SK-N-MC (cell line): ENCODE data around the gene KRTAP17-1.
"Not testable (repeated sequence)": the region's sequence is repeated elsewhere in the genome, so short reads cannot be mapped to it uniquely, and the experiment has no call there.

ENCODE experiments used
- DNase-seq: peaks from one replicate; pipeline ENCODE4 v3.0.0-alpha.2; 2011; ENCODE audit warnings: low read depth, low spot score
- H3K27ac ChIP-seq: fragments of 200-600 bp; sonication (generic); 2 replicates; pipeline ENCODE4 v1.5.1; 2016; ENCODE audit warnings: mixed run types
- H3K36me3 ChIP-seq: fragments of 200-600 bp; sonication (generic); 2 replicates; pipeline ENCODE4 v1.6.1; 2017; ENCODE audit warnings: antibody characterized with exemption, low read length, mixed read lengths; ENCODE audit not compliant: insufficient read depth
- H3K4me3 ChIP-seq: fragments of 200-600 bp; sonication (generic); 2 replicates; pipeline ENCODE4 v1.5.1; 2016
- H3K9ac ChIP-seq: fragments of 200-600 bp; sonication (generic); 2 replicates; pipeline ENCODE4 v1.8.0; 2017; ENCODE audit warnings: mixed run types, mixed read lengths; ENCODE audit not compliant: insufficient read length
- H3K9me3 ChIP-seq: fragments of 200-600 bp; sonication (generic); 2 replicates; pipeline ENCODE4 v1.6.1; 2017; ENCODE audit warnings: low read depth, mild to moderate bottlenecking, antibody characterized with exemption, low read length, moderate library complexity, mixed read lengths
- EZH2 ChIP-seq: fragments of 200-600 bp; sonication (generic); IDR thresholded peaks from one replicate; pipeline ENCODE4 v1.6.1; 2017; ENCODE audit warnings: antibody characterized with exemption
- FOXP2 ChIP-seq: optimal IDR thresholded peaks from 2 replicates; pipeline ENCODE3; 2011; ENCODE audit warnings: mild to moderate bottlenecking, moderate library complexity; ENCODE audit not compliant: insufficient read depth; ENCODE audit errors: extremely low read length, control extremely low read depth
- POLR2AphosphoS5 ChIP-seq: IDR thresholded peaks from 2 replicates; pipeline ENCODE4 v1.6.1; 2012; ENCODE audit warnings: mild to moderate bottlenecking, low read depth, low read length, borderline replicate concordance

The KRTAP17-1 gene, protein sequence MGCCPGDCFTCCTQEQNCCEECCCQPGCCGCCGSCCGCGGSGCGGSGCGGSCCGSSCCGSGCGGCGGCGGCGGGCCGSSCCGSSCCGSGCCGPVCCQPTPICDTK

DNA sequence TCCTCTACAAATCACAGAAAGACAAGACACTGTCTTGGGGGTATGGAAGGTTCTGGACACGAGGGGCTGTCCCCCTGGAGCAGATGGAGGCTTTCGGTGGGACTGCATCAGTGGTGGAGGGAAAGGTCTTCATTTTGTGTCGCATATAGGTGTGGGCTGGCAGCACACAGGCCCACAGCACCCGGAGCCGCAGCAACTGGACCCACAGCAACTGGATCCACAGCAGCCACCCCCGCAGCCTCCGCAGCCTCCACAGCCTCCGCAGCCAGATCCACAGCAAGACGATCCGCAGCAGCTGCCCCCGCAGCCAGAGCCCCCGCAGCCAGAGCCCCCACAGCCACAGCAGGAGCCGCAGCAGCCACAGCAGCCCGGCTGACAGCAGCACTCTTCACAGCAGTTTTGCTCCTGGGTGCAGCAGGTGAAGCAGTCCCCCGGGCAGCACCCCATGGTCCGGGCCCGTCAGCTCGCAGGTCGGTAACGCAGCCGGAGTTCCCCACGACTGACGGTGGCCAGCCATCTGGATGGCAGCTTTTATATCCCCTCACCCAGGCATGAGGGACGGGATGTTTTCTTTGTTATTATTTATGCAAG, at the start of gene KRTAP17-1:
TSS of gene KRTAP17-1 (minus strand) at position 507 of the 591 bp plus-strand sequence. CDS start at position 447, 60 bp downstream.
- no peak for TF ChIP-seq FOXP2
- Histone ChIP-seq H3K4me3 (no peak within 1 kb of the TSS), H3K27ac (no peak within 1 kb of the TSS), H3K9me3 (peaks cover 6% of the 10 kb centered on the region; the same call in 1 of the 2 replicates), H3K36me3 (0 out of 2 replicates have a peak, but pooled peaks cover 7% of the 10 kb centered on the region), H3K9ac (no peak within 1 kb of the TSS)
- DNase-seq, result no peak

GRCh38 chr17:41363881-41364280, 48.4 kb upstream of the KRTAP17-1 start:
- H3K4me3 ChIP-seq, result no peak overlapping the region
- DNase-seq, result no peak
- TF ChIP-seq FOXP2 (no peak), POLR2AphosphoS5 (no peak), EZH2 (no peak)

GRCh38 chr17:41360296-41360995, 44.9 kb upstream of the KRTAP17-1 start:
- Histone ChIP-seq H3K36me3 (no peaks in the 10 kb centered on the region), H3K27ac (0 out of 2 replicates have a peak overlapping the region, but pooled peaks have one; percentile 17), H3K4me3 (no peak overlapping the region), H3K9ac (no peak overlapping the region), H3K9me3 (no peaks in the 10 kb centered on the region)
- DNase-seq, result no peak
- TF ChIP-seq POLR2AphosphoS5, result no peak
- TF ChIP-seq EZH2, result no peak
- TF ChIP-seq FOXP2, result no peak

More at GRCh38 chr17:41363881-41364280, 48.4 kb upstream of the KRTAP17-1 start:
- Histone ChIP-seq H3K27ac (no peak overlapping the region), H3K9ac (no peak overlapping the region), H3K9me3 (no peaks in the 10 kb centered on the region), H3K36me3 (no peaks in the 10 kb centered on the region)

DNA sequence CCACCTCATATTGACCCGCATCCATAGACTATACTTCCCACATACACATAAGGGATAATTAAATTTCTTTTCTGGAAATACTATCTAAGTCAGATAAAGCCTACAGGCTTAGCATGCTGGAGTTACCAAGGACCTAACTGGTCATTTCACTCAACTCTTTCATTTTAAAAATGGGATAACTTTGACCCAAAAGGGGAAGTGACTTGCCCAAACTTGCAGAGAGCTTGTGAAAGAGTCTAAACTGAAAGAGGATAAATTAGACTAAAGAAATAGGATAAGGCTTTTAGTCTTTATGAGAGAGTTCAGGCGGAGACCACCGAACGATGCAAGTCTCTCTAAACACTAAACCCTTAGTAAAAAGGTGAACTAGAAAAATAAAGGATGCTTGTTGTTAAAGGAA, 39.0 kb upstream of the KRTAP17-1 start:
- H3K4me3 ChIP-seq, result no peak overlapping the region
- DNase-seq, result no peak
- no peaks in the 10 kb centered on the region for H3K9me3 ChIP-seq
- TF ChIP-seq FOXP2 (no peak), EZH2 (no peak), POLR2AphosphoS5 (no peak)
- no peak overlapping the region for H3K27ac ChIP-seq
- no peak overlapping the region for H3K9ac ChIP-seq
- H3K36me3 ChIP-seq, result no peaks in the 10 kb centered on the region

GRCh38 chr17:41352597-41353366, 37.3 kb upstream of the KRTAP17-1 start:
- no peaks in the 10 kb centered on the region for H3K36me3 ChIP-seq

DNA sequence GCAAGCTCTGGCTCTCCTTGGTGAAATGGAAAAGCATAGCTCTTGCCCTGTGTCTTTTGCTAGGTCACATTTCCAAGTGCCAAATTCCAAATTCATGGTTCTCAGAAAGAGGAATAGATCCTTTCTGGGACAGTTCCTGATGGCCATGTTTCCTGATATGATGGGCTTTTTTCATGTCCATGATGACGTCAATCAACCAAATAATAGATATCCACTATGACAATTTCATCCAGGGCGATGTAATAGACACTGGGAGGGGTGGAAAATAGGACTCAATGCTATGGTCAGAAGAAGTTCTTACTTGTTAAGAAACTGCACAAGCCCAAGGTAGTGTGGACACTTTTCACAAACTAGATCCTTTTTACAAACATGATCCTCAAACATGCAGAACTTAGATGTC, 35.7 kb upstream of the KRTAP17-1 start:
- no peak for TF ChIP-seq POLR2AphosphoS5
- no peak for TF ChIP-seq EZH2
- no peak for TF ChIP-seq FOXP2
- DNase-seq, result no peak
- Histone ChIP-seq H3K27ac (no peak overlapping the region), H3K4me3 (no peak overlapping the region), H3K9me3 (no peaks in the 10 kb centered on the region), H3K9ac (no peak overlapping the region), H3K36me3 (no peaks in the 10 kb centered on the region)

More at GRCh38 chr17:41352597-41353366, 37.3 kb upstream of the KRTAP17-1 start:
- no peak for DNase-seq
- Histone ChIP-seq H3K9me3 (no peaks in the 10 kb centered on the region), H3K27ac (no peak overlapping the region), H3K4me3 (no peak overlapping the region), H3K9ac (no peak overlapping the region)
- TF ChIP-seq POLR2AphosphoS5, result no peak
- TF ChIP-seq EZH2, result no peak
- no peak for TF ChIP-seq FOXP2

GRCh38 chr17:41350381-41350878, 34.9 kb upstream of the KRTAP17-1 start, which contains the start of gene KRT33A:
Gene KRT33A, minus strand, starts transcription at chr17:41350828. Its CDS starts 61 bp downstream, at chr17:41350767.
- H3K9me3 ChIP-seq, H3K27ac ChIP-seq, DNase-seq, H3K4me3 ChIP-seq, H3K9ac ChIP-seq, H3K36me3 ChIP-seq: not testable (repeated sequence)

GRCh38 chr17:41347869-41348760, 32.6 kb upstream of the KRTAP17-1 start:
- TF ChIP-seq FOXP2 (no peak), POLR2AphosphoS5 (no peak), EZH2 (no peak)
- DNase-seq, result no peak

GRCh38 chr17:41346421-41346820, 30.9 kb upstream of the KRTAP17-1 start:
- not testable (repeated sequence) for H3K36me3 ChIP-seq, H3K27ac ChIP-seq, H3K9ac ChIP-seq, H3K9me3 ChIP-seq, H3K4me3 ChIP-seq, DNase-seq

More at GRCh38 chr17:41347869-41348760, 32.6 kb upstream of the KRTAP17-1 start:
- Histone ChIP-seq H3K4me3 (no peak overlapping the region), H3K27ac (no peak overlapping the region), H3K9ac (no peak overlapping the region), H3K36me3 (no peaks in the 10 kb centered on the region), H3K9me3 (no peaks in the 10 kb centered on the region)
